Breast epithelium (tissue), 4 donors: ENCODE measurements around the gene DDX47. TPM values are rescaled to one million over a fixed set of nuclear protein-coding genes. Genes with fewer than 3 reads are reported as not detected.

Experiments
- DNase-seq, 2 donors: peaks; one replicate each; pipeline ENCODE4 v3.0.0-alpha.2; 2019; ENCODE audit warnings: low spot score in 2 of 2
- H3K27ac ChIP-seq, 2 donors: fragments of 200-600 bp; sonication (generic) in 1 of 2; one replicate each; pipeline ENCODE4 v1.5.1; 2016 to 2019; ENCODE audit warnings: mild to moderate bottlenecking in 1 of 2
- H3K27me3 ChIP-seq, 2 donors: fragments of 200-600 bp; sonication (generic) in 1 of 2; one replicate each; pipeline versions ENCODE4 v1.5.1 to v1.6.0; 2017 to 2019; ENCODE audit warnings: control low read depth in 1 of 2, mild to moderate bottlenecking in 1 of 2
- H3K36me3 ChIP-seq: fragments of 200-600 bp; one replicate; pipeline ENCODE4 v1.5.1; 2019
- H3K4me1 ChIP-seq, 2 donors: fragments of 200-600 bp; sonication (generic); one replicate each; pipeline ENCODE4 v1.5.1; 2016 to 2019; ENCODE audit warnings: control low read depth in 1 of 2
- H3K4me3 ChIP-seq, 3 donors: fragments of 200-600 bp; sonication (generic); 1 replicate in 2 of 3; 2 replicates in 1 of 3; pipeline ENCODE4 v1.5.1; 2016 to 2019; ENCODE audit warnings: mild to moderate bottlenecking in 3 of 3, moderate library complexity in 2 of 3
- H3K9me3 ChIP-seq, 2 donors: fragments of 200-600 bp; sonication (generic) in 1 of 2; one replicate each; pipeline ENCODE4 v1.5.1; 2016 to 2019; ENCODE audit warnings: control low read depth in 1 of 2
- CTCF ChIP-seq, 3 donors: fragments of 450-650 bp; IDR thresholded peaks; one replicate each; pipeline ENCODE4 v1.5.1; 2016 to 2017; ENCODE audit warnings: antibody characterized with exemption in 3 of 3, mild to moderate bottlenecking in 3 of 3, moderate library complexity in 3 of 3
- POLR2A ChIP-seq: fragments of 450-650 bp; IDR thresholded peaks from one replicate; pipeline ENCODE4 v1.6.1; 2016; ENCODE audit warnings: antibody characterized with exemption, mild to moderate bottlenecking, moderate library complexity
- POLR2AphosphoS5 ChIP-seq, 3 donors: sonication (generic); formaldehyde crosslinking; IDR thresholded peaks; one replicate each; pipeline ENCODE4 v1.6.1; 2017; ENCODE audit warnings: antibody characterized with exemption in 3 of 3
- intact Hi-C: fragments of 100-400 bp; cut with DNase I; formaldehyde crosslinking; loops from one replicate; pipeline ENCODE4 v1.15.1; 2023; ENCODE audit warnings: low total_unique reads
- total RNA-seq, 3 donors: library from RNA; depleted of rRNA; stranded (reverse); fragments of >200 nt; gene quantifications; one replicate each; pipeline ENCODE4 v1.1.0, GENCODE V29; 2016

Gene DDX47
- total RNA-seq, result 10 to 100 TPM; 44.8 to 81.1 (median 60.0) TPM

- TF ChIP-seq POLR2A, result peak; percentile 39
- TF ChIP-seq CTCF (IDR thresholded peaks at IDR 0.05), result peak; percentile 97 to 98 (median 98)
- peak; percentile 87 to 95 (median 94) for TF ChIP-seq POLR2AphosphoS5 (IDR thresholded peaks at IDR 0.05)
- Histone ChIP-seq H3K4me1 (peaks cover 6 to 12% of the 10 kb centered on the region in 2 donors), H3K4me3 (peak within 1 kb of the TSS; percentile 63 to 93 (median 80)), H3K9me3 (no peaks in the 10 kb centered on the region), H3K27ac (peak within 1 kb of the TSS; percentile 87), H3K27me3 (no peaks in the 10 kb centered on the region), H3K36me3 (no peaks in the 10 kb centered on the region)
- intact Hi-C loops, result no loop called here
- DNase-seq, result peak; percentile 93 to 97
These were observed at the start of gene DDX47 for GRCh38 chr12:12813120-12814101. TSS of gene DDX47 (plus strand) at chr12:12813346. CDS start at chr12:12813368, 22 bp downstream.

- Histone ChIP-seq H3K4me3 (no peak overlapping the region), H3K27me3 (no peaks in the 10 kb centered on the region), H3K4me1 (no peaks in the 10 kb centered on the region), H3K27ac (no peak overlapping the region), H3K9me3 (no peaks in the 10 kb centered on the region), H3K36me3 (no peaks in the 10 kb centered on the region)
- TF ChIP-seq POLR2A, result no peak
- intact Hi-C loops, result no loop called here
- no peak for DNase-seq
These were observed 48.3 kb upstream of the DDX47 start for GRCh38 chr12:12764824-12765223.

GRCh38 chr12:12770262-12770661, 42.9 kb upstream of the DDX47 start:
- no peak overlapping the region for H3K27ac ChIP-seq
- DNase-seq, result no peak
- no peaks in the 10 kb centered on the region for H3K27me3 ChIP-seq
- peaks cover 0 to 5% of the 10 kb centered on the region in 2 donors for H3K9me3 ChIP-seq
- H3K4me1 ChIP-seq, result no peaks in the 10 kb centered on the region
- intact Hi-C loops, result no loop called here
- TF ChIP-seq POLR2A (no peak), POLR2AphosphoS5 (IDR thresholded peaks at IDR 0.05) (no peak), CTCF (IDR thresholded peaks at IDR 0.05) (no peak)
- no peak overlapping the region for H3K4me3 ChIP-seq
- H3K36me3 ChIP-seq, result no peaks in the 10 kb centered on the region

- TF ChIP-seq POLR2A (no peak), CTCF (IDR thresholded peaks at IDR 0.05) (no peak), POLR2AphosphoS5 (IDR thresholded peaks at IDR 0.05) (no peak)
- Histone ChIP-seq H3K4me3 (no peak overlapping the region), H3K27me3 (no peaks in the 10 kb centered on the region), H3K9me3 (peaks cover 0 to 5% of the 10 kb centered on the region in 2 donors), H3K4me1 (no peaks in the 10 kb centered on the region), H3K27ac (no peak overlapping the region), H3K36me3 (no peaks in the 10 kb centered on the region)
- no peak for DNase-seq
- intact Hi-C loops, result no loop called here
These were observed 38.4 kb upstream of the DDX47 start for GRCh38 chr12:12774791-12775190.

GRCh38 chr12:12776261-12776660, 36.9 kb upstream of the DDX47 start:
- Histone ChIP-seq H3K4me3 (no peak overlapping the region), H3K36me3 (no peaks in the 10 kb centered on the region), H3K9me3 (no peaks in the 10 kb centered on the region), H3K4me1 (no peaks in the 10 kb centered on the region), H3K27me3 (no peaks in the 10 kb centered on the region), H3K27ac (no peak overlapping the region)
- no peak for DNase-seq
- intact Hi-C loops, result no loop called here
- TF ChIP-seq POLR2AphosphoS5 (IDR thresholded peaks at IDR 0.05) (no peak), CTCF (IDR thresholded peaks at IDR 0.05) (no peak), POLR2A (no peak)
